ENCODE measurements around the gene ARHGAP26.
A peak's percentile ranks its signal among the peaks of the same experiment; 100 is the strongest.
"Not testable (repeated sequence)": the region's sequence is repeated elsewhere in the genome, so short reads cannot be mapped to it uniquely, and the experiment has no call there.

ARHGAP26 gene

DNA sequence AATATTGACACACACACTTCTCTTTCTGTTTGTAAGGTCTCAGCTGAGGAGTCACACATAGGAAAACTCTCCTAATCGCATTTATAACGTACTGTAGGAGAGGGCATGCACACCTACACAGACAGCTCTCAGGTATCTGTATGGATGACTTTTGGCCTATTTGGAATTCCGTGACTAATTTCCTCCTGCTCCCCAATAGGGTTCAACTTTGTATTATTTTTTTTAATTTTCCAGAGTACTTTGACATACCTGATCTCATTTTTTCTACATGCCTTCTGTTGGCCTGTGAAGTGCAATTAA, 195.9 kb downstream of the ARHGAP26 start:
- no peak for DNase-seq

- DNase-seq, result peak in 1 of 4 experiments; percentile 17
Observed at GRCh38 chr5:142969186-142969585, 199.0 kb downstream of the ARHGAP26 start.

DNA sequence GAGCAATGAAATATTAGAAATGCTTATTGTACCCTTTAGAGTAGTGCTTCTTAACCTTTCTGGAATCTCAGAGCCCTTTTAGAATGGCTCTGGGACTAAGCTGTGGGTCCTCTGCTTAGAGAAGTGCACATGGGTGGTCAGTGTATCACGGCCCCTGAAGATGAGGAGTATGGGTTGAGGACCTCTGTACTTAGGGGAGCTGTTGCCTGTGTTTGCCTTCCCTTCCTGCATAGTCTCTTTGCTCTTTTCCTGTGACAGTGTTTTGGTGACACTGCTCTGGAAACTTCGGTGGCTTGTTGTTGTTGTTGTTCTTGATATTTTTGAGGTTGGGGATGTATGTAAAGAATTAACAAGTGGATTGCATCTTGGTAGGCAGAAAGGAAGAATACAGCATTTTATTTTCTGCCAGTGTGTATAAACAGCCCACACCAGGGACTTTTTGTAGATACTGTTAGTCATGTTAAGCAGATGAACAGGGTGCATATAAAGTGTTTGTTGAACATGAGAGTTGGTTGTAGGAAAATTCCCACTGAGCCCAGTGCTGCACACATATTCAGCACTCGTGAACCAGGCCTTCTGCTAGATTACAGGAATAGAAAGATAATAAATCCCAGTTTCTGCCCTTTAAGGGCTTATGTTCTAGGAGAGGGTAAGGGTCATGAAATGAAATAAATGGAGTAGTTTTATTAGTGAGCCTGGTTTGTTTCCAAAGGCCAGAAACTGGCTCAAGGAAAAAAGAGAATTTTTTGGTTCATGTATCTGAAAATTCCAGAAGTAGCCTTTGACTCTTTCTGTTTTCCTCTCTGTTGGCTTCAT, 199.7 kb downstream of the ARHGAP26 start:
- DNase-seq, result no peak

DNA sequence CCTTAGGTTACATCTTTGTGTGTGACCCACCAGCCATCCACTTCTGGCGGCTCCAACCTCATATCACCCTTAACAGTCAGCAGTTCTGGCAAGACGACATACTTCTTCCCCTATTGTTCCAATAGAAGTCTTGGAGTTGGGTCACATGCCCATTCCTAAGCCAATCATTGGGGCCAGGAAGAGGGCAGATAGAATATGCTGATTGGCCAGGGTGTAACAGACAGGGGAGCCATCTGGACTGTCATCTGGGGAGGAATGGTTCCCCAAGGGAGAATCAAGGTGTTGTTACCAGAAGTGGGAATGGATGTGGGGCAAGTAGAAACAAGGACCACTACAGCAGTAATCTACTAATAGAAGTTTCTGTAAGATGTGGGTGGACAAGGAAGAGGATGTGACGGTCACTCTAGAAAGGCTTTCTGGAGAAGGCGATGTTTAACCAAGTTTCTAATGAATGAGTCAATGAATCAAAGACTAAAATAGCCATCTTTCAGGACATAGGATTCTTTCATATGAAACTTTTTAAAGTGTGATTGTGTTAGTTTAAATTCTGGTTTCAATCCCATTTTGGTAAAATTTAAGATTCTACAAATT, 200.4 kb downstream of the ARHGAP26 start:
- DNase-seq, result peak in 1 of 4 experiments; percentile 53

GRCh38 chr5:142971303-142972013, 201.3 kb downstream of the ARHGAP26 start:
- DNase-seq, result peak in 2 of 4 experiments; percentile 40 to 43

- DNase-seq, result peak in 3 of 4 experiments; percentile 28 to 53 (median 53)
Observed at GRCh38 chr5:142972064-142972570, 201.9 kb downstream of the ARHGAP26 start.

GRCh38 chr5:142973932-142974331, 203.8 kb downstream of the ARHGAP26 start:
- no peak for DNase-seq

- peak; percentile 18 to 68 (median 58) for DNase-seq
Observed at GRCh38 chr5:142974409-142974808, 204.2 kb downstream of the ARHGAP26 start.

GRCh38 chr5:142976861-142977260, 206.7 kb downstream of the ARHGAP26 start:
- DNase-seq, result peak; percentile 57 to 78 (median 70)

- peak; percentile 76 to 91 (median 84) for DNase-seq
Observed at GRCh38 chr5:142977363-142978051, 207.3 kb downstream of the ARHGAP26 start.

GRCh38 chr5:142978252-142978651, 208.1 kb downstream of the ARHGAP26 start:
- no peak for DNase-seq

- peak in 1 of 4 experiments; percentile 41 for DNase-seq
Observed at GRCh38 chr5:142978726-142979125, 208.5 kb downstream of the ARHGAP26 start.

DNA sequence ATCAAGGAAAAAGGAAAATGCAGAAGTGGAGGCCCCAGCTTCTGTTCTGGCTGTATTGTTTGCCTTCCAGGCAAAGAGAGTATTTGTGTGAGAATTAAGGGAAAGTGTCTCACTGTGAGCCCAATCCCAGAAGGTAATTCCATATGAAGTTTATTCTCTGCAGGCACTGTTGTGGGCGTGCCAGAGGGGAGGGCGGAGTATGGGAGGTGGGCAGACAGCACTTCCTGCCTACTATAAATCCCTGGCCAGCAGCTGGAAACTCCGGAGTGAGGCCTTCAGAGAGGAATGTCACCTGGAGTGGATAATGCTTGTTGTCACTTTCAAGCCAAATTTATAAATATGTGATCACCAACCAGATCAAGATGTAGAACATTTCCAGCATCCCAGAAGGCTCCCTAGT, 209.5 kb downstream of the ARHGAP26 start:
- DNase-seq, result no peak

DNA sequence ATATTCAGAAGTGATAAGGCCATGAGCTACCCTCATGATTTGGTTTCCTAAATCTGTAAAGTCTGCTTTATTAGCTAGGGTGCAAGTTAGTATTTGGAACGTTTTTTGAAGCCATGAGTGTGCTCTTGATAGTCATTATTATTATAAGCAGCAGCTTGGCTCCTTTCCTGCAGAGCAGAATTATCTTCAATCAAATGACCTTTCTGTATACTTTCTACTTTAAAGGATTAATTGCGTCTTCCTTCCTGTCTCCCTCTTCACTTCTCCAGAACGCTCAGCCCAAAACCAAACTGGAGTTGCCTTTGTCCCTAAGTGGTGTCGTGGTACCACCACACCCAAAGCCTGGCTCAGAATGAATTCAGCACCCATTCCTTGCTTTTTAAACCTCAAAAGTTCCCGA, 211.3 kb downstream of the ARHGAP26 start:
- no peak for DNase-seq

- DNase-seq, result peak in 3 of 4 experiments; percentile 36 to 38 (median 37)
Observed at GRCh38 chr5:142981886-142982820, 212.0 kb downstream of the ARHGAP26 start.

DNA sequence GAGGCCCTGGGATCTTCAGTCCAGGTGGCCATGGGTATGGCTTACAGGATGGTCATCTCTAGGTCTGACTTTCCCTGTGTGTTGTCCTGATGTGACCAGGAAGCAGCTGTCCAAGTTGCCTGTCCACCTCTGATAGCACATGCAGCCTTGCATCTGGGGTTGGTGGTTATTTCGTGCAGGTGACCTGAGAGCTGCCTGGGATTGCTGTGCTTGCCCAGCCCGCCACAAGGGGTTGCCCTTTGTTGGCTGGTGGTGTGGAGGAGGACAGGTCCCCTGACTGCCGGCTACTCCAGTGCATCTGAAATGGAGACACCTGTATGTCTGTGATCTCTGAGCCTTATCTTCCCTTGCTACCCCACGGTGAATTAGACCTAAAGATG, 212.6 kb downstream of the ARHGAP26 start:
- DNase-seq, result no peak

DNA sequence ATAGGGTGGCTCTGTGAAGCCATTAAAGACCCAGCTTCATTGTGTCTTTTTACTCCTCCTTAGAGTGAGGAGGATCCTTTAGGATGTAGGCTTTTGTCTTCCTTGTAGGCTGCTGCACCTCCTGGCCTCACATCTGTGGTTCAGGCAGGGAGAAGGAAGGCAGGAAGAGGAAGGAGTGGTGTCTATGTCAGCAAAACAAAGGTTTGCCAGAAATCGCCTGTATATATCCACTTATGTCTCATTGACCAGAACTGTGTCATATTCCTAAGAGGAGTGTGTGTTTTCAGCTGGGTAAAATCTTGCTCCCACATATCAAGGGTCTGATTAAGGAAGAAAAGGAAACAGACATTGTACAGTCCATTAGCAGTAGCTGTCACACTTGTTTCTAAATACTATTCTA, 213.8 kb downstream of the ARHGAP26 start:
- peak; percentile 48 to 71 (median 64) for DNase-seq

- no peak for DNase-seq
Observed at GRCh38 chr5:142984525-142984924, 214.3 kb downstream of the ARHGAP26 start.

GRCh38 chr5:142989270-142989669, 219.1 kb downstream of the ARHGAP26 start:
- not testable (repeated sequence) for DNase-seq

DNA sequence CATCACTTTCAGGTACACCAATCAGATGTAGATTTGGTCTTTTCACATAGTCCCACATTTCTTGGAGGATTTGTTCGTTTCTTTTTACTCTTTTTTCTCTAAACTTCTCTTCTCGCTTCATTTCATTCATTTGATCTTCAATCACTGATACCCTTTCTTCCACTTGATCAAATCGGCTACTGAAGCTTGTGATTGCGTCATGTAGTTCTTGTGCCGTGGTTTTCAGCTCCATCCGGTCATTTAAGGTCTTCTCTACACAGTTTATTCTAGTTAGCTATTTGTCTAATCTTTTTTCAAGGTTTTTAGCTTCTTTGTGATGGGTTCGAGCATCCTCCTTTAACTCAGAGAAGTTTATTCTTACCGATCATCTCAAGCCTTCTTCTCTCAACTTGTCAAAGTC, 219.9 kb downstream of the ARHGAP26 start:
- DNase-seq, result not testable (repeated sequence)

DNA sequence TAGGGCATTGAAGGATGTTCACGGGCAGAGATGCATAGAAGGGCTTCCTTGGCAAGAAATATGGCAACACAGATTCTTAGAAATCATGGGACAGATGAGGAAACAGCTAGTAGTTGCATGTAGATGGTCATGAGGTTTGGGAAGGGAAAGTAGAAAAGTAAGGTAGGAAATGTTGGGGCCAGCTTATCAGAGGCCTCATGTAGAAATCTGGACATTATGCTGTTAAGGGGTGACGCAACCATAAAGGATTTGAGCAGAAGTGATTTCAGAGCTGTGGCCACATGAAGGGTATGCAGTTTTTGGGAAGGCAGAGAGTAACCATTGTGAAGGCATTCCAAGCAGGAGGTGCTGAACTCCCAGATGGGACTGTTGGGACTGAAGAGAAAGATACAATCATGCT, 224.0 kb downstream of the ARHGAP26 start:
- DNase-seq, result peak in 2 of 4 experiments; percentile 59 to 60

- not testable (repeated sequence) for DNase-seq
Observed at GRCh38 chr5:142995621-142996020, 225.4 kb downstream of the ARHGAP26 start.

Data from suppressor macrophage (primary cell).